GM19023 (cell line): ENCODE measurements around the gene LHFPL5.

Source experiments
- ATAC-seq: cut with Tn5 transposase; IDR thresholded peaks from one replicate; pipeline ENCODE4 v1.9.1; 2021; ENCODE audit warnings: mild to moderate bottlenecking, moderate library complexity; ENCODE audit not compliant: unreplicated experiment

Gene LHFPL5

GRCh38 chr6:35850208-35850607 lies 45.1 kb downstream of the LHFPL5 start:
- ATAC-seq: no peak

- ATAC-seq: no peak
These were observed 47.8 kb downstream of the LHFPL5 start for GRCh38 chr6:35852994-35853393.

GRCh38 chr6:35856250-35856649 lies 51.1 kb downstream of the LHFPL5 start:
- ATAC-seq: no peak

GRCh38 chr6:35857853-35858252 lies 52.7 kb downstream of the LHFPL5 start:
- no peak for ATAC-seq

- no peak for ATAC-seq
These were observed 54.2 kb downstream of the LHFPL5 start for GRCh38 chr6:35859367-35859766.
